ENCODE results near the gene MLPH.
A peak's percentile ranks its signal among the peaks of the same experiment; 100 is the strongest.

MLPH gene

GRCh38 chr2:237590272-237591140 is 103.5 kb downstream of the MLPH start, which contains the start of gene RAB17:
RAB17 (minus strand) TSS chr2:237590734; CDS start chr2:237586154, 4,580 bp downstream.
- H2BK12ac ChIP-seq (ENCODE audit: low read length in 2 of 2): no peak within 1 kb of the TSS
- H3K4me2 ChIP-seq (ENCODE audit: low read length, poor library complexity, severe bottlenecking): no peak within 1 kb of the TSS
- no peak within 1 kb of the TSS for H2BK5ac ChIP-seq (ENCODE audit: low read depth, low read length, poor library complexity, severe bottlenecking)
- no peak within 1 kb of the TSS for H4K8ac ChIP-seq (ENCODE audit: low read length)
- WGBS: 72% methylated on average over 16 of the region's 16 CpGs
- H2AFZ ChIP-seq (ENCODE audit: low read depth, low read length): peak within 1 kb of the TSS; percentile 19
- no peaks in the 10 kb centered on the region for H3K9me3 ChIP-seq (ENCODE audit: control insufficient read depth, low read length)
- no peak within 1 kb of the TSS for H4K91ac ChIP-seq (ENCODE audit: low read length)
- no peak within 1 kb of the TSS for H3K4me3 ChIP-seq (ENCODE audit: insufficient read depth in 1 of 2, low read depth in 1 of 2, low read length in 2 of 2)
- no peaks in the 10 kb centered on the region for H3K36me3 ChIP-seq (ENCODE audit: control insufficient read depth in 1 of 2, insufficient read depth in 2 of 2, low read depth in 1 of 2, low read length in 2 of 2)
- H3K18ac ChIP-seq (ENCODE audit: low read depth in 1 of 2, low read length in 2 of 2): no peak within 1 kb of the TSS
- peaks cover 34% of the 10 kb centered on the region for H3K4me1 ChIP-seq (ENCODE audit: control insufficient read depth, insufficient read depth, low read depth, low read length)
- peak; percentile 44 for DNase-seq
- H3K27me3 ChIP-seq (ENCODE audit: control insufficient read depth in 1 of 2, insufficient read depth in 1 of 2, low read length in 2 of 2): no peaks in the 10 kb centered on the region
- peak within 1 kb of the TSS in 1 of 2 experiments; percentile 17 for H3K23ac ChIP-seq (ENCODE audit: low read length in 2 of 2)
- no peak within 1 kb of the TSS for H2AK5ac ChIP-seq (ENCODE audit: low read length, severe bottlenecking)
- H2BK15ac ChIP-seq (ENCODE audit: low read depth, poor library complexity, severe bottlenecking): no peak within 1 kb of the TSS
- H3K14ac ChIP-seq (ENCODE audit: low read length in 2 of 2): peak within 1 kb of the TSS in 1 of 2 experiments; percentile 18
- no peak within 1 kb of the TSS for H3K4ac ChIP-seq (ENCODE audit: low read depth in 1 of 2, low read length in 2 of 2)
- H2BK120ac ChIP-seq (ENCODE audit: low read depth, low read length): no peak within 1 kb of the TSS
- no peak within 1 kb of the TSS for H3K27ac ChIP-seq (ENCODE audit: low read length, poor library complexity, severe bottlenecking)
- H3K9ac ChIP-seq (ENCODE audit: low read length): no peak within 1 kb of the TSS
- H3K79me1 ChIP-seq (replicated peaks; ENCODE audit: low read length, poor library complexity, severe bottlenecking): no peaks in the 10 kb centered on the region

DNA sequence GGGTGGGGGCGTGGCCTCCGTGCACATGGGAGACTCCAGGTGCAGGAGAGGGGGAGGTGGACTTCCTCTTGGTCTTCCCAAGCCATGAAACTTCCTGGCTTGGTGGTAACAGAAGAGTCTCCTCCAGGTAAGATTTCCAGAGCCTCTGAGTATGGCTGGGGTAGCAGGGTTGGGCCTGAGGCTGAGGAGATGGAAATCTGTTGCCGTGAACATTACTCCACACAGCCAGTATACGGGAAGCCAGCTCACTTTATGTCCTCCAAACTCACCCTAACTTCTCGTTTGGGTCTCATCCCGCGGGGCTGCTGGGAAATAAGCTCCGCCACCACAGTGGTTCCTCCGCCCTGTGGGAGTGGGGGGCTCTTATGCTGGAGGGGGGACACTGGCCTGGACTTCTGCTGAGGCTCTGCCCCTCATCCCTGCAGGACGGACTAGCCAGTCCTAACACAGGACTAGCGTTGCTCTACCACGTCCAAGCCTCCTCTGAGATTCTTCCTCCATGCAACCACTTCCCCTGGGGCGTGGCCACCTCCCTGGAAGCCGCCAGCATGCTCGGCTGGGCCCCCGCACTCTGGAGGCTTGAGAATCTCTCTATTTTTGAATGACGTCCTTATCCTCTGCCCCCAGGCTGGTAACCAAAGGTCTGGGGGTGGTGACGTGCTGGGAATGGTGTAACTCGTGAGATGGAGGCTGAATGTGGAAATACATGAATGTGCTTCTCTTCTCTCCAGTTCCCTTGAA is 104.3 kb downstream of the MLPH start:
- Histone ChIP-seq H2BK15ac (ENCODE audit: low read depth, poor library complexity, severe bottlenecking) (no peak overlapping the region), H3K79me1 (replicated peaks; ENCODE audit: low read length, poor library complexity, severe bottlenecking) (no peaks in the 10 kb centered on the region), H2AFZ (ENCODE audit: low read depth, low read length) (no peak overlapping the region), H3K9ac (ENCODE audit: low read length) (no peak overlapping the region), H3K14ac (ENCODE audit: low read length in 2 of 2) (no peak overlapping the region), H3K9me3 (ENCODE audit: control insufficient read depth, low read length) (no peaks in the 10 kb centered on the region), H2AK5ac (ENCODE audit: low read length, severe bottlenecking) (no peak overlapping the region), H2BK5ac (ENCODE audit: low read depth, low read length, poor library complexity, severe bottlenecking) (no peak overlapping the region), H3K36me3 (ENCODE audit: control insufficient read depth in 1 of 2, insufficient read depth in 2 of 2, low read depth in 1 of 2, low read length in 2 of 2) (no peaks in the 10 kb centered on the region), H4K8ac (ENCODE audit: low read length) (no peak overlapping the region), H3K4ac (ENCODE audit: low read depth in 1 of 2, low read length in 2 of 2) (no peak overlapping the region), H3K4me2 (ENCODE audit: low read length, poor library complexity, severe bottlenecking) (no peak overlapping the region), H2BK12ac (ENCODE audit: low read length in 2 of 2) (no peak overlapping the region), H2BK120ac (ENCODE audit: low read depth, low read length) (no peak overlapping the region), H3K27me3 (ENCODE audit: control insufficient read depth in 1 of 2, insufficient read depth in 1 of 2, low read length in 2 of 2) (no peaks in the 10 kb centered on the region), H4K91ac (ENCODE audit: low read length) (no peak overlapping the region), H3K23ac (ENCODE audit: low read length in 2 of 2) (peak overlapping the region in 1 of 2 experiments; percentile 17), H3K18ac (ENCODE audit: low read depth in 1 of 2, low read length in 2 of 2) (no peak overlapping the region), H3K4me1 (ENCODE audit: control insufficient read depth, insufficient read depth, low read depth, low read length) (peaks cover 31% of the 10 kb centered on the region), H3K4me3 (ENCODE audit: insufficient read depth in 1 of 2, low read depth in 1 of 2, low read length in 2 of 2) (no peak overlapping the region), H3K27ac (ENCODE audit: low read length, poor library complexity, severe bottlenecking) (no peak overlapping the region)
- 82% methylated on average over 16 of the region's 19 CpGs for WGBS
- DNase-seq: no peak

DNA sequence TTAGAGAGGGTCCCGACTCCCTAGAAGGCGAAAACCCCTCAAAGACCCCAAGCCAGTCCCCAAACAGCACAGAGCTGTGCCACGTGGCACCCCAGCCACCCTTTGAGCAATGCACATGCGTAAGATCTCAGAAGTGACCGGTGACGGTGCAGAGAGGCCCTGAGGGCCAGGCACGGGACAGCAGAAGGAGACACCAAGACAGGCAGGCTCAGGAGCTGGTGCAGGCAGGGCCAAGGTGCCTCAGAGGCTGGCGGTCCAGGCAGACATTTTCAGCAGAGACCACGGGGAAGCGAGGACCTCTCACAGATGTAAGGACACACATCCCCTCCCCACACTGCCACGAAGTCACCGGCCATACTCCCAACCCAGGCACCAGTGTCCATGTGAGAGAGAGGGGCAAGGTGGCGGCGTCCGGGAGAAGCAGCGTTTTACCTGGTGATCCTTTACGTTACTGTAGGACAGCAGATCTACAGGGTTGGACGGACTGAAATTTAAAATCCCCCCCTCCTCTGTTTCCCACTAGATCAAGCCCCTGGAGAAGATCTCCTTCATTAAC is 105.5 kb downstream of the MLPH start:
- no peak overlapping the region for H2AFZ ChIP-seq (ENCODE audit: low read depth, low read length)
- no peaks in the 10 kb centered on the region for H3K79me1 ChIP-seq (replicated peaks; ENCODE audit: low read length, poor library complexity, severe bottlenecking)
- H3K4me1 ChIP-seq (ENCODE audit: control insufficient read depth, insufficient read depth, low read depth, low read length): peaks cover 31% of the 10 kb centered on the region
- no peaks in the 10 kb centered on the region for H3K36me3 ChIP-seq (ENCODE audit: control insufficient read depth in 1 of 2, insufficient read depth in 2 of 2, low read depth in 1 of 2, low read length in 2 of 2)
- WGBS: 93% methylated on average over 17 of the region's 18 CpGs
- H2BK5ac ChIP-seq (ENCODE audit: low read depth, low read length, poor library complexity, severe bottlenecking): no peak overlapping the region
- no peak overlapping the region for H2BK120ac ChIP-seq (ENCODE audit: low read depth, low read length)
- no peak for DNase-seq
- no peak overlapping the region for H2AK5ac ChIP-seq (ENCODE audit: low read length, severe bottlenecking)
- no peak overlapping the region for H3K23ac ChIP-seq (ENCODE audit: low read length in 2 of 2)
- no peak overlapping the region for H3K4me3 ChIP-seq (ENCODE audit: insufficient read depth in 1 of 2, low read depth in 1 of 2, low read length in 2 of 2)
- peak overlapping the region; percentile 5 for H4K91ac ChIP-seq (ENCODE audit: low read length)
- H3K9me3 ChIP-seq (ENCODE audit: control insufficient read depth, low read length): no peaks in the 10 kb centered on the region
- no peak overlapping the region for H2BK15ac ChIP-seq (ENCODE audit: low read depth, poor library complexity, severe bottlenecking)
- peak overlapping the region in 1 of 2 experiments; percentile 68 for H2BK12ac ChIP-seq (ENCODE audit: low read length in 2 of 2)
- H3K27me3 ChIP-seq (ENCODE audit: control insufficient read depth in 1 of 2, insufficient read depth in 1 of 2, low read length in 2 of 2): no peaks in the 10 kb centered on the region
- no peak overlapping the region for H3K9ac ChIP-seq (ENCODE audit: low read length)
- H3K4ac ChIP-seq (ENCODE audit: low read depth in 1 of 2, low read length in 2 of 2): peak overlapping the region in 1 of 2 experiments; percentile 6
- H3K14ac ChIP-seq (ENCODE audit: low read length in 2 of 2): peak overlapping the region in 1 of 2 experiments; percentile 23
- H4K8ac ChIP-seq (ENCODE audit: low read length): no peak overlapping the region
- H3K18ac ChIP-seq (ENCODE audit: low read depth in 1 of 2, low read length in 2 of 2): no peak overlapping the region
- no peak overlapping the region for H3K27ac ChIP-seq (ENCODE audit: low read length, poor library complexity, severe bottlenecking)
- H3K4me2 ChIP-seq (ENCODE audit: low read length, poor library complexity, severe bottlenecking): no peak overlapping the region

GRCh38 chr2:237593036-237593435 is 106.0 kb downstream of the MLPH start:
- no peak overlapping the region for H3K4me2 ChIP-seq (ENCODE audit: low read length, poor library complexity, severe bottlenecking)
- no peak overlapping the region for H3K9ac ChIP-seq (ENCODE audit: low read length)
- H4K91ac ChIP-seq (ENCODE audit: low read length): peak overlapping the region; percentile 4
- H4K8ac ChIP-seq (ENCODE audit: low read length): peak overlapping the region; percentile 27
- H2AFZ ChIP-seq (ENCODE audit: low read depth, low read length): no peak overlapping the region
- 92% methylated on average over 10 of the region's 10 CpGs for WGBS
- peak overlapping the region; percentile 71 for H2AK5ac ChIP-seq (ENCODE audit: low read length, severe bottlenecking)
- H3K27ac ChIP-seq (ENCODE audit: low read length, poor library complexity, severe bottlenecking): no peak overlapping the region
- no peak overlapping the region for H3K23ac ChIP-seq (ENCODE audit: low read length in 2 of 2)
- no peak overlapping the region for H2BK5ac ChIP-seq (ENCODE audit: low read depth, low read length, poor library complexity, severe bottlenecking)
- no peak overlapping the region for H2BK15ac ChIP-seq (ENCODE audit: low read depth, poor library complexity, severe bottlenecking)
- H3K79me1 ChIP-seq (replicated peaks; ENCODE audit: low read length, poor library complexity, severe bottlenecking): no peaks in the 10 kb centered on the region
- H3K36me3 ChIP-seq (ENCODE audit: control insufficient read depth in 1 of 2, insufficient read depth in 2 of 2, low read depth in 1 of 2, low read length in 2 of 2): no peaks in the 10 kb centered on the region
- H2BK120ac ChIP-seq (ENCODE audit: low read depth, low read length): no peak overlapping the region
- H3K4me1 ChIP-seq (ENCODE audit: control insufficient read depth, insufficient read depth, low read depth, low read length): peaks cover 31% of the 10 kb centered on the region
- no peak for DNase-seq
- no peaks in the 10 kb centered on the region for H3K27me3 ChIP-seq (ENCODE audit: control insufficient read depth in 1 of 2, insufficient read depth in 1 of 2, low read length in 2 of 2)
- peak overlapping the region; percentile 59 to 75 for H2BK12ac ChIP-seq (ENCODE audit: low read length in 2 of 2)
- H3K9me3 ChIP-seq (ENCODE audit: control insufficient read depth, low read length): no peaks in the 10 kb centered on the region
- no peak overlapping the region for H3K4me3 ChIP-seq (ENCODE audit: insufficient read depth in 1 of 2, low read depth in 1 of 2, low read length in 2 of 2)
- H3K4ac ChIP-seq (ENCODE audit: low read depth in 1 of 2, low read length in 2 of 2): peak overlapping the region in 1 of 2 experiments; percentile 32
- no peak overlapping the region for H3K18ac ChIP-seq (ENCODE audit: low read depth in 1 of 2, low read length in 2 of 2)
- no peak overlapping the region for H3K14ac ChIP-seq (ENCODE audit: low read length in 2 of 2)
